COLO829 (cell line): ENCODE measurements around the gene MKRN2OS.
"Not testable (repeated sequence)": the region's sequence is repeated elsewhere in the genome, so short reads cannot be mapped to it uniquely, and the experiment has no call there.

Experiments used
- DNase-seq: peaks from one replicate; pipeline ENCODE4 v3.0.0; 2012; ENCODE audit warnings: low spot score

MKRN2OS gene

DNA sequence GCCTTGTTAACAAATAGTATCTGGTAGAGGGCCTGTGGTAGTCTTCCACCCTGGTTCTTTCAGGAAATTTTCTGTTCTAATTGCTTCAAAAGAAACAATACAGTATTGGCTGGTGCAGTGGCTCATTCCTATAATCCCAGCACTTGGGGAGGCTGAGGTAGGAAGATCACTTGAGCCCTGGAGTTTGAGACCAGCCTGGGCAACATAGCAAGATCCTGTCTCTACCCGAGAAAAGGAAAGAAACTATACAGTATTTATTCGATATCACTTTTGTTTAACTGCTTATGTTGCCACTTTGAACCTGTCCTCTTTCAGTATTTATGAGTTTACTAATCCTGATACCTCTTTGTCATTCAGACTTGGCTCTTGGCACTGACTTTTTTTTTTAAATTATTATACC is 16.1 kb upstream of the MKRN2OS start:
- DNase-seq: no peak

DNA sequence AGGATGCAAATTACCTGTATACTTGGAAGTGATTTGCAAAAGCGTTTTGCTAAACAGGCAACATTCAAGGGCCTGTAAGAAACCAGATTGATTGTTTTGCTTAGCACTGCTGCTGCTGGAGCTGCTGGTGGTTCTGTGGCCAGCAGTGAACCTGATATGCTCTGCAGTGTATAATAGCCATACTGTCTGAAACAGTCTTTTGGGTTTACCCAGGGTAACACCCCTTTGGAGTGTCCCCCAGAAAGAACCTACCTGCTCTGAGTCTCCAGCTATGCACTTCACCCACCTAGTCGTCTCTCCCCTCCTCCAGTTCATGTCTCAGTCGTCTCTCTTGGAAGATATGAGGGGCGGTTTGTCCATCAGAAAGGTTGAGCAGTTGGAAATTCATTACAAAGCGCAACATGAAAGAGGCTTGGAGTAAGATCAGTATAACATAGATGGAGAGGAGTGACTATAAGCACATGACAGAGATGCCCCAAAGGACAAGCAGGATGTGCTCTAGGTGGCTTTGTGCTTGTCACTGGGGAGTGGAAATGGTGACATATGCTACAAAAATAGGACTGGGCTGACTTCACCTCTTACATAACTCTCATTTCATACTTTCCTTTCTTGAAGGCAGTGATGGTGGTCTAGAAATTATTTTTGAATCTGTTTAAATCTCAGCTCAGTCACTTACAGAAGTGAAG is 15.3 kb upstream of the MKRN2OS start:
- no peak for DNase-seq

DNA sequence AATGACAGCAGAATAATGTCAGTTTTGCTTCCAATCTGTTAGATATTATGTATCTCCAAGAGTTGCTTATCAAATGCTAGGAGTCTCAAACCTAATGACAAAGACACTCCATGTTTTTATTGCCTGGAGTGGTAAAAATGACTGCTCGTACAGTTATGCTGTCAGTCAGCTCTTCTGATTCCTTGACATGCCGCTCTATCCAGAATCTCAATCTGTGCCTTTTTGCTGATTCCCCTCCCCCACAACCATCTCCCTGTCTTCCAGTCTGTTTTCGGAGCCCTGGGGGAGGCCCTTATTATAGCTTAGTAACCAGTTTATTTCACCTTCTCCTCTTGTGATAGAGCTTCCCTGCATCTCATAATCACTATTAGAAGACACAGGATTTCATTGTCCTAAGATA is 14.2 kb upstream of the MKRN2OS start:
- DNase-seq: no peak

DNA sequence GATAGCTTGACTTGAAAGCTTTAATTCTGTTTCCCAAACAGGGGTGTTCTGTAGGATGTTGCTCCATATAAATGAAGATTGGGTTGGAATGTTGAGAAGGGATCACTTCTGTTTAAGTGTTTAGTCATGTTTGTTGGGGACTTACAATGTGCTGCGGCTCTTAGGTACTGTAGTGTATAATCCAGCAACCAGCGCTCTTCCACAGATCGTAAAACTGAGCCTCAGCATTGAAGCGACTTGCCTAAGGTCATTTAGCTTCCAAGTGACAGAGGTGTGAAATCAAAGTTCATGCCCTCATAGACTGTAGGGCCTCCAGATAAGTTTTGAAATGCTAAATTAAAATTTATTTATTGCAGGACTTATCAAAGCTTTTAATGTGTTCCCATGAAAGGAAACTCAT is 13.4 kb upstream of the MKRN2OS start:
- DNase-seq: no peak

DNA sequence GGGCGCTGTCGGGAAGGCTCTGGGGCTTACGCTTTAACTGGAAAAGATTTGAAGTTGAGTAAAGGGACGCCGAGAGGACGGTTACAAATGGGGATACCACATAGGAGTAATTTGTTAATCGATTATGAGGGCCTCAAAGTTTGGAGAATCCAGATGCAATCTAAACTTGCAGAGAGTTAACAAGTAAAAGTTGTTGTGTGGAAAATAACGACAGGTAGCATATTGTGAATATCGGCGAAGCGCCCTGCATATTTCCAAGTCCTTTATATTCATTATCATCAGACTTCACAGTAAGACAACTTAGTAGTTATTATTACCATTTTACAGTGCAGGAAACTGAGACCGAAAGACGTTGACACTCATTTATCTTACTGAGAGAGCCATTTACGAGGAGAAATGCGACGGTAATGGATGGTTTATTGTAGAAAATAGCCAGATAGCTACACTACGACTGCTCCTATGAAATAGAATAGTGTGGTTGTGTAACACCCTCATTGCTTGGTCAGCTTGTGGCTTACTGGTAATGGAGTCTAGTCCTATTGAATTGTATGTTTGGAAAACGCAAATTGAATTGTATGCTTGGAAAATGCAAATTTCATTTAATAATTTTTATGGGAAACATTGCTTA is 12.3 kb upstream of the MKRN2OS start:
- DNase-seq: no peak

DNA sequence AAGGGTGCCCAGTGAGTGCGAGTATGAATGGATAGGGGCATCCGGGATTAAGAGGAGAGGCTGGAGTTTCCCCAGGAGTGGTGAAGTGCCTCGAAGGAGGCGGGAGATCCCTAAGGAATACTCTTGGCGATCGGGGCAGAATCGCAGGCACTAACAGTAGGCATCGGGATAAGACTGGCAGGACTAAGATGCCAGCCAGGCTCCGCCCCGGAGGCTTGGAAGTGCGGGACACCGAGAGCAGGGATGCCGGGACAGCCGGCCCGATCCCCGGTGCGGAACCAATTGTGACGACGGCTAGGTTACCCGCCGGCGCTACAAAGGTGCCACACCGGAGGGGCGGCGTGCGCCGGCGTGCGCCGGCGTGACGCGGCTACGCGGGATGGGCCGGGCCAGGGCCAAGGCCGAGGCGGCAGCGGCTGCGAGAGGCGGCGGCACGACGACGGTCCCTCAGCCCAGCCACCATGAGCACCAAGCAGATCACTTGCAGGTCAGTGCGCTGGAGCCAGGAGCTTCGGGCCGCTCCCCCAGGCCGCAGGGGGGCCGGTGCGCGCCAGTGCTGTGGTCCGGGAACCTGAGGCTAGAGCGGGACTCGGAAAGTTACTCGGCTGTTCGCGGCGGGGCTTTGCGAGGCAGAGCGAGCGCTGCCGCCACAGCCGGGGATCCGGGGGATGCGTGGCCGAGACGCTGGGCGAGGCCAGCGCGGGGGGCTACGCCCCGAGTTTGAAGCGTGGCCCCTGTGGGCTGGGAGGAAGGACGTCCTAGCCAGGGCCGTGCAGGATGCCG is 11.6 kb upstream of the MKRN2OS start, which contains the start of gene MKRN2:
Gene MKRN2 (plus strand): TSS at position 398 of the 783 bp plus-strand sequence. CDS start 64 bp downstream, at position 462.
- DNase-seq: peak; percentile 51

DNA sequence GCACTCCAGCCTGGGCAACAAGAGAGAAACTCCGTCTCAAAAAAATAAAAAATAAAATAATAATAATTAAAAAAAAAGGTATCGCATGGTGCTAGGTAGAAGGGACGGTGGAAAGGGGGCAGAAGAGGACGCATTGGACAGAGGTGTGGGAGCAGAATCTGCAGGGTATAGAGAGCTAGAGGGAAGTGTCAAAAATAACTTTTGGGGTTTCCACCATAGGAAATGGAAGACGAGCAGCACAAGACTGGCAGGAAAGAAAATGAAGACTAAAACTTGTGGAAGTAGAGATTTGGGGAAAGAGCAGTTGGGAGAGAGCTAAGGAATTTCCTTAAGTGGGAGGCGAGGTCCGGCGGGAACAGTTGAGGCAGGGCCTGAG is 11.0 kb upstream of the MKRN2OS start:
- DNase-seq: no peak

DNA sequence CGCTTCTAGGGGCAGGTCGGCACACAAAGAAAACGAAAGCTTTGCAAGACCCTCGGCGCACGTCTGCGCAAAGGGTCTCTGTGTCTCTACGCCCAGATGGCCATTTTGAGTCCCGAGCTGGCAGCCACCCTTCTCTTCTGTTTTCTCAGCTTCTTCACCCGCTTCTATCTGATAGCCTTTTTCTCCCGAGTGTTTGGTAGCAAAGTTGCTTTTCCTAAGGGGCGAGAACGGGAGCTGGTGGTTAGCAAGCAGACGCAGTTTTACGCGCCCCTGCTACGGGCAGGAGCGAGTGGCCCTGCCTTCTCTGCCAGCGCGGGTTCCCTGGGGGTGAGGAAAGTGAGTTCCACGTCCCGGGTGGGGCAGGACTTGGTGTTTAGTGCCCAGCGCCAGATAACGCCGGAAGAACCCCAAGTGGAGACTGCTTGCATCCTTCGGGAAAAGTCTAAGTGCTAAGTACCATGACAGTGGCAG is 8.7 kb upstream of the MKRN2OS start:
- no peak for DNase-seq

DNA sequence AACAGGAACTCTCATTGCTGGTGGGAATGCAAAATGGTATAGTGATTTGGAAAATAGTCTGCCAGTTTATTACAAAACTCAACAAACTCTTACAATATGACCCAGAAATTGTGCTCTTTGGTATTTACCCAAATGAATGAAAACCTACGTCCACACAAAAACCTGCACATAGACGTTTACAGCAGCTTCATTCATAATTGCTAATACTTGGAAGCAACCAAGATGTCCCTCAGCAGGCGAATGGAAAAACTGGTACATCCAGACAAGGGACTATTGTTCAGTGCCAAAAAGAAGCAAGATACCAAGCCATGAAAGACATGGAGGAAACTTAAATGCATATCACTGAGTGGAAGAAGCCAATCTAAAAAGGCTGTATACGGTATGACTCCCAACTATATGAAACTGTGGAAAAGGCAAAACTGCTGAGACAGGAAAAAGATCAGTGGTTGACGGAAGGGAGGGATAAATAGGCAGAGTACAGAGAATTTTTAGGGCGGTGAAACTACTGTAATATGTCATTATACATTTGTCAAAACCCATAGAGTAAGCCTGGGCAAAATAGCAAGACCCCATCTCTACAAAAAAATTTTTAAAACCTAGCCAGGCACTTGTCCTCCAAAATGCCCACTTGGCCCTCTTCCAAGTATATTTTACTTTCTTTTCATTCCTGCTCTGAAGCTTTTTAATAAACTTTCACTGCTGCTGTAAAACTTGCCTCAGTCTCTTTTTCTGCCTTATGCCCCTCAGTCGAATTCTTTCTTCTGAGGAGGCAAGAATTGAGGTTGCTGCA is 4.9 kb upstream of the MKRN2OS start:
- DNase-seq: peak; percentile 8

DNA sequence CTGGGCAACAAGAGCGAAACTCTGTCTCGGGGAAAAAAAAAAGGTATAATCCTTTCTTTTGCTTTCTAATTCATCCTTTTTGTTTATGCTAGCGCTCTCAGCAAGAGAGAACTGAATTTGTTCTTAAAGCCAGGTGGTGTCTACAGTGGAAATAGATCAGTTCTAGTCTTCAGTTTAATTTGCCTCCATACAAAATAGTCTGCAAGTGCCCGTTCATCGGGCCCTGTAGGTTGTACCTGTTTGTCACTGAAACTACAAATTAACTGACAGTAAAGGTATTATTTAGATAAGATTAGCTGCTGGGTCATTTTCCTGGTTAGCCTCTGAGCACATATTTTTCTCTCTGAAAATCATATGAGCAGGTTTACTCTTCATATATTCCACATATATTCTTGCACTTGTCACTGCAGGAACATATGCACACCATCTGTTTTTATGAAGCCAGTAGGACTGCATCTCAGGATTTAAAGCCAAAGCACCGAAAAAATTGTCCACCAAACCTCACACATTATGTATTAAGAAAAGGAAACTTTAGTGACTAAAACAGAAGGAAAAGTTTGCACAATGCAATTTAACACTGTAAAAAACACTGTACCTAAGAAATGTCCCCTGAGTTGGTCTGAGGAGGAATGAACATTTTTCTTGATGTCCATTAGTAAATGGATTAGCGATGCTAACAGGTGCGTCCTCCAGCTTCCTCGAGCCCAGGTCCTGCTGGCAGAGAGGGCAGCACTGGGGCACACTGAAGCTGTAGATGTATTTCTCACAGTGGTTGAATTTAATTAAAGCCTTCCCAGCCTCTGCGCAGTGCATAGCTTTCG is 437 bp downstream of the MKRN2OS start:
- no peak for DNase-seq

DNA sequence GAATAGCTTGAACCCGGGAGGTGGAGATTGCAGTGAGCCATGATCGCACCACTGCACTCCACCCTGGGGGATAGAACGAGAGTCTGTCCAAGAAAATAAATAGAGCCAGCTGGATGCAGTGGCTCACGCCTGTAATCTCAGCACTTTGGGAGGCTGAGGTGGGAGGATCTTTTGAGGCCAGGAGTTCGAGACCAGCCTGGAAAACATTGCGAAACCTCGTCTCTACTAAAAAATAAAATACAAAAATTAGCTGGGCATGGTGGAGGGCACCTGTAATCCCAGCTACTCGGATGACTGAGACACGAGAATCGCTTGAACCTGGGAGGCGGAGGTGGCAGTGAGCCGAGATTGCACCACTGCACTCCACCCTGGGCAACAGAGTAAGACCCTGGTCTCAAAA is 1.8 kb downstream of the MKRN2OS start:
- DNase-seq: not testable (repeated sequence)

DNA sequence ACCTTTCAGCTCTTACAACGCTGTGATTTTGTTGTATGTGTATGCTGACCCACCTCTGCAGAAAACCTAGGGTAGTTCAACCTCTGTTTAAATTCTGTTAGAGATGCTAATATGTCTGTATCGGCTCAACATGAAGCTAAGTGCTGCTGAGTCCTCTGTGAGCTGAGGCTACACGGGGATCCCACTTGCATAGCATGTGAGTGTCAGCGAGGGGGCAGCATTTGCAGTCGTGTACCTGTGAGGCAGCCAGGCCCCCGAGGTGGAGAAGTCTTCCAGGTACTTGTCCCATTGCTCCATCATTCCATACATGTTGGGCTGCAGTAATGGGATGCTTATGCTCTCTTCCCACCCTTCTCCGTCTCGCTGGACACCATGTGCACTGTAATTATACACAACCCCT is 3.7 kb downstream of the MKRN2OS start:
- DNase-seq: no peak

DNA sequence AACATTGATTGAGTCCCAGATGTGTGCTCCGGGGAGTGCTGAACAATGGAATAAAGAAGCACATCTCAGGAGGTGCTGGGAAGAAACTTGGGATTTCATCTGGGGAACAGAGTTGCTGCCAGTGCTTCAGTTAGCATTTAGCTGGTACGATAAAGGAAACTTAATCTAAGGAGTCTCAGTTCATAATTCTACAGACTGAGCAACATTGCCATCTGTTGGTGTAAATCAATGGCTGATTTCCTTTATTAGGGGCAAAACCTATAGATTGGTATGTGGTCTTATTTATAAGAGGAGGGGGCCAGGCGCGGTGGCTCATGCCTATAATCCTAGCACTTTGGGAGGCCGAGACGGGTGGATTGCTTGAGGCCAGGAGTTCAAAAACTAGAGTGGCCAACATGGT is 8.9 kb downstream of the MKRN2OS start:
- no peak for DNase-seq

DNA sequence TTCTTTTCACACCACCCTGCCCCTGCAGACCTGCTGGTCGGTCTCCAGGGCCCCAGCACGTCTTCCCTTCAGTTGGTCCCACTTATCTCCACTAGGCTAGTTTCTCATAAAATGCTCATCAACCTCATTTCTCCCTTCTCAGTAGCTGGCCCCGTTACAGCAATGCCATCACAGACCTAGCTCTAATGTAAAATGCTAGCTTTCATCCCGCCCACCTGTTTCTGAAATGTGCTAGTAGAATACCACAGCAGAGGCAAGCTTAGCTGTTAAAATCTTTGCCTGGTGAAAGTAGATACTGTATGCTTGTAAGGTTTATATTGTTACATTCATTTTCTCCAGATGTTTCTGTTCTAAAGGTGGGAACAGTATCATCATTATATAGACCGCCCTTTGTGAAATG is 13.1 kb downstream of the MKRN2OS start:
- no peak for DNase-seq

DNA sequence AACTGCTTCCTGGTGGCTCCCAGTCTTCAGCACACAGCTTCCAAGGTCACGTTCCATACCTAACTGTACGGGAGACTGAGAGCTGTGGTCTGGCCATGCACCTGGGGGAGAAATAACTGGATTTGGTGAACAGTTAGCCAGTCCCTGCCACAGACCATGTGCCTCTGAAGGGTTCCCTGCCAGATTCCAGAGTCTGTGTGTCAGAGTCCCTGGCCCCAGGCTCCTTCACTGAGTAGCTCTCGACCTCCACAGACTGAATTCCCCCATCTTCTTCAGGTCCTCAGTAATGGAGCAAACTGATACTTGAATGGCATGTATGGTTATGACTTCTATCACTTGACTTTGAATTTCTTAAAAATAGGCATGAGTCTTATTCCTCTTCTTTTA is 17.5 kb downstream of the MKRN2OS start:
- no peak for DNase-seq

DNA sequence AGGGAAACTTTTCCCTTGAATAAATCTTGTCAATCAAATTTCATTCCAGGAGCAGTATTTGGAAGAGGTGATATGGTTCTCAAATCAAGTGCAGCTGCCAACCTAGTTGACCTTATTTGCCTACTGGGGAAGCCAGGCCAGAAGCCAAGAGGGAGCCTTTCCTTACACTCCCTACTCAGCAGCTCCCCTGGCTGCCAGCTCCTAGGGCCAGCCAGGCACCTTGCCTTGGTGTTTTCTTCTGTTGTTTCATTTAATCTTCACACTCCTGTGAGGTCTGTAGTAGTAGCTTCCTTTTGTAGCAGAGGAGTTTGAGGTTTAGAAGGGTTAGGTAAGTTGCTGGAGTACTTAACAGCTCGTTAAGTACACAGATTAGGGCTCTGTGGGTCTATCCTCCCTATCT is 22.6 kb downstream of the MKRN2OS start:
- no peak for DNase-seq

DNA sequence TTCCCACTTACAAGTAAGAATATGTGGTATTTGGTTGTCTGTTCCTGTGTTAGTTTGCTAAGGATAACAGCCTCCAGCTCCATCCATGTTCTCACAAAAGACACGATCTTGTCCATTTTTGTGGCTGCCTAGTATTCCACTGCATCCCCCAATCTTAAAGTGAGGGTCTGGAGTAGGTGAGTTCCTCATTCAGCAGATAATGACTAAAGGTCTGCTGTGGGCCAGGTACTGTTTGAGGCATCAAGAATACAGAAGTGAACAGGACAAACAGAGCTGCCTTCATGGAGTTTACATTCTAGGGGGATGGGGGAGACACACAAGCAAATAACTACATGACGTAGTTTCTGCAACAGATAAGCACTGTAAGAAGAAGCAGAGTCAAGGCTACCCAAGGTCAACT is 24.3 kb downstream of the MKRN2OS start:
- DNase-seq: no peak

DNA sequence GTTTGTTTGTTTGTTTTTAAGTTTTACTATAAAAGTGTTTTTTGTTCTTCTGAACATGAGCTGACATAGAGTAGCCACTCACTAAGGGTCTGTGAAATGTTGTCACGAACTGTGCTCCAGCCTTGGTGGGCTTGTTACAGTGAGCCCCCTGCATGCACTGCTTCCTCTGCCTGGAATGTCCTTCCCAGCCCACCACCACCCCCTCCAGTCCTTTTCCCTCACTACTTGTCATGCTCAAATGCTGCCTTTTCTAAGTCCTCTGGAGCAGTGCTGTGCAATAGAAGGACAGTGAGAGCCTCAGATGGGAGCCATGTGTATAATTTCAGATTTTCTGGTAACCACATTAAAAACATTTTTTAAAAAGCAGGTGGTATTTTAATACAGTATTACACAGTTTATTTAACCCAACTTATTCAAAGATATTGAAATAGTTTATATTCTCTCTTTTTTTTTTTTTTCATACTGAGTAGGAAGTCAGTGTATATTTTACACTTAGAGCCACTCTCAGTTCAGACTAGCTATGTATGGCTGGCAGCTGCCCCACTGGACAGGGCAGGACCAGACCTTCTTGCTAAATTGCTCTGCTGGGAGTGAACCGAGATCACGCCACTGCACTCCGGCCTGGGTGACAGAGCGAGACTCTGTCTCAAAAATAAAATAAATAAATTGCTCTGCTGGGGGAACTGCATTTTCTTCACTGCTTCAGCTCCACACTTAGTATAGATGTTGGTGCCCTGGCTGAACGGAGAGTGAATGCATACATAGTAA is 26.9 kb downstream of the MKRN2OS start:
- no peak for DNase-seq

DNA sequence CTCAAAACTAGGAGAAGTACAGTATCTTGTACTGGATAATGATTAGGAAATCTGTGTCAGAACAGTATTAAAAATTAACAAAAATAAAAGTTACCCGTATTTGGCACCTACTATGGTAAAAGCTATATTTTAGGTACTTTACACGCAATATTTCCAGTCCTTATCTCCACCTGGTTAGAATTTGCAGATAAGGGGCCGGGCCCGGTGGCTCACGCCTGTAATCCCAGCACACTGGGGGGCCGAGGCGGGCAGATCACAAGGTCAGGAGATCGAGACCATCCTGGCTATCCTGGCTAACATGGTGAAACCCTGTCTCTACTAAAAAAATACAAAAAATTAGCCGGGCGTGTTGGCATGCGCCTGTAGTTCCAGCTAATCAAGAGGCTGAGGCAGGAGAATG is 28.4 kb downstream of the MKRN2OS start:
- no peak for DNase-seq

DNA sequence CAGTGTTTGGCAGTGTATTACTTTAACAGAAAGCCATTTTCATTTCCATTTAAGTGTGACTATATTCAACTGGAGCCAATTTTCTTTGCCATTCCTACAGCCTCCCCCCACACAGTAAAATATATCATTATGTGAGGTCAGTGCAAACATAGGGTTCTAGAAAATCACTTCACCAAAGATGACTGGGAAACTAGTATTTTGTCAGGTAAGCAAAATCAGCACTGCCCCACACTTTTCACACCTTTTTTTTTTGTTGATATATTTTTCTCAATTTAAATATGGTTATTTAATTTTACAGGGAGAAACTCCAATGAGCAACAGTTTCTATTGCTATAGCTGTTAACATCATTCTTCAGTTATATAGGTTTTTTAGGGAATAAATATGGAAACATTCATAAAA is 29.7 kb downstream of the MKRN2OS start:
- DNase-seq: no peak
